IPS DF 4.7 (cell line): Measurements from ENCODE around the gene PDGFRB.

Experiments
- DNase-seq: peaks from one replicate; pipeline ENCODE4 v3.0.0-alpha.2; 2013; ENCODE audit warnings: low spot score; ENCODE audit errors: extremely low read depth

The PDGFRB gene

GRCh38 chr5:150146235-150146634 lies 9.4 kb downstream of the PDGFRB start:
- no peak for DNase-seq

DNA sequence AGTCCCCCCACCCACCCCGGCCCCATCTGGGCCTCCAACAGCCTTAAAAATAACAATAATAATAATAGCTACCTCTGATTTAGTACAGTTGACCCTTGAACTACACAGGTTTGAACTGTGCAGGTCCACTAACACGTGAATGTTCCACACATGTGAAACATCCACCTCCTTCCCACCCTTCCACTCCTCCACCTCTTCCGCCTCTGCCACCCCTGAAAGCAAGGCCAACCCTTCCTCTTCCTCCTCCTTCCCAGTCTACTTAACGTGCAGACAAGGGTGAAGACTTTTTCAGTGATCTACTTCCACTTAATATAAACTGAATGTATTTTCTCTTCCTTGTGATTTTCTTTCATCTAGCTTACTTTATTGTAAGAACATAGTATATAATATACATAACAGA lies 10.8 kb downstream of the PDGFRB start:
- DNase-seq, result no peak

GRCh38 chr5:150144246-150144801 lies 11.3 kb downstream of the PDGFRB start:
- DNase-seq, result no peak

GRCh38 chr5:150143350-150144245 lies 12.0 kb downstream of the PDGFRB start:
- no peak for DNase-seq

DNA sequence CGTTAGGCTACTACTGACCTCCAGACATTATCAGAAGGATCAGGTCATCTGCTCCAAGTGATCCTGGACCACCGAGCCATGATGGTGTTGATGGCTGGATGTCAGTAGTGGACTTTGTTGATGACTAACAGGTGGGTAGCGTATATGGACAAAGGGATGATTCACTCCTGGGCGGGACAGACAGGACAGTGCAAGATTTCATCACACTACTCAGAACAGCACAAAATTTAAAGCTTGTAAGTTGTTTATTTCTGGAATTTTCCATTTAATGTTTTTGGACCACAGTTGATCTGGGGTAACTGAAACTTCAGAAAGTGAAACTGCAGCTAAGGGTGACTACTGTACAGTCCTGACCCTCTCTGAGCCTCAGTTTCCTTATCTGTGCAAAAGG lies 12.7 kb downstream of the PDGFRB start:
- no peak for DNase-seq

- DNase-seq, result no peak
These were observed 13.3 kb downstream of the PDGFRB start for GRCh38 chr5:150142185-150142958.

DNA sequence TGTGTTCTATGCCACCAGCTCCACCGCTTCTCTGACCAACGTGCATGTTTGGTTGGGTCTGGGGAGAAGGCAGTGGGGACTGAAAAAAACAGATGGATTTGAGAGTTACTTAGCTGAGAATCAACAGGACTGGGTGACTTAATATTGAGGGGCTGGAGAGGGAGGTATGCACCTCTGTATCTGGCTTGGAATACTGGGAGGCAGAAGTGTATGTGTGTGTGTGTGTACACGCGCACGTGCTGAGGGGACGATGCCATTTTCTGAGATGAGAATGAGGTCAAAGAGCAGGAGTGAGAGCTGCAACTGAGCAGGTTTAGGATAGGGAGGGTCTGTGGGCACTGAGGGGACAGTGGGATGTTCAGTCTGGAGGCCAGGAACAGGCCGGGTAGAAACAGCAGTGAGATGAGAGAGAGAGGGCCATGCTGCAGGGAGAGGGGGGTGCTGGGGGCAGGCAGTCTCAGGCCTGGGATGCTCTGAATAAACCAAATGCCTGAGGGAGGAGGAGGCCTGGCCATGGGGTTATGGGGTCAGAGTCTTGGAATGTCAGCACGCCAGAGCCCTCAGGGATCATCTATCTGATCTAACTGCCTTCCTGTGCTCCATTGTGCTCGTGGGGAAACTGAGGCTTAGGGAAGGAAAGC lies 14.0 kb downstream of the PDGFRB start:
- no peak for DNase-seq

- DNase-seq, result no peak
These were observed 14.8 kb downstream of the PDGFRB start for GRCh38 chr5:150140830-150141229.

GRCh38 chr5:150139334-150139733 lies 16.3 kb downstream of the PDGFRB start:
- DNase-seq, result no peak

- DNase-seq, result no peak
These were observed 16.9 kb downstream of the PDGFRB start for GRCh38 chr5:150138551-150139265.

DNA sequence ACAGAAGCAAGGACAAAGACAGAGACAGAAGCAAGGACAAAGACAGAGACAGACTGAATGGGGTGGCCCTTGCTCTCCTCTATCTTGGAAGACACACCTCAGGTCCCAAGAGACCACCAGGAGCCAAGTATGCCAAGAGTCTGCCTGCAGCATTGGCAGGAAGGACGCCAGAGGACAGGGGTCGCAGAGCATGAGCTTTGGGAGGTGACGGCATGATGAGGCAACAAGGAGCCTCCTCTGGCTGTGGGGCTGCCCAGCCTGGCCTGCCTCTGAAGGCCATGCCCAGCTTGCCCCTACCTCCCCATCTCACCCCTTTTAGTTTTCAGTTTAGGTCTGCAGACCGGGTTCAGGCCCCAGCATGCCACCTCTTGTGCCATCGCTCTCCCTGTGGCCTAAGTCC lies 17.6 kb downstream of the PDGFRB start:
- no peak for DNase-seq

DNA sequence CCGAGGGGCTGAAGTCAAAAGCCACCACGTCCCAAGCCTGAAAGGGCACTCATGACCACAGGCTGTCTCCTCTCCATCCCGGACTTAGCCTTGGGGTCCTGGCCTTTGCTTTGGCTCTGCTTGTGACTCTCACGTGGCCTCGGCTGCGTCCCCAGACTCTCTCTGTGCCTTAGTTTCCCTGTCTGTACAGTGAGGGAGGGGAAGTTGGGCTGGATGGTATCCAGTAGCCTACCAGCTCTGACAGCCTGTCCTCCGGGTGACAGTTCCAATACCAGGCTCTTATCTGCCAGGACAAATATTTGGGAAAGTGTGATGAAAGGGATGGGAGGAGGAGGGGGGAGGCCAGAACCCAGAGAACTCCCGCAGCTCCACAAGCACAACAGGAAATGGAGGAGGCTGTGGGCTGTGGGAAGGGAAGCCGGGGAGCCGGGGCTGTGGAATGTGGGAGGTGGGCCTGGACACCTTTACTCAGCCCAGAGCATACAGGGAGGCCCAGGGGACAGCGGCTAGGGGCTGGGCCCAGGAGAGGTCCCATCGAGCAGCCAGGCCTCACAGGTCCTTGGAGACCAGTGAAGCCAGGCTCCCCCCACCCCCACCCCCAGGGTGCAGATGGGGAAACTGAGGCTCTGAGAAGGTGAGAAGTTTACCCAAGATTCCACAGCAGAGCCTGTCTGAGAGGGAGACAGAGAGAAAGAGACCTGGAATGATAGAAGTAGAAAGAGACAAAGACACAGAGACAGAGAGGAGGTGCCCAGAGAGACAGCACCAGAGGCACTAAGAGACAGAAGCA lies 18.3 kb downstream of the PDGFRB start:
- DNase-seq, result no peak

- no peak for DNase-seq
These were observed 19.1 kb downstream of the PDGFRB start for GRCh38 chr5:150136305-150137167.

- no peak for DNase-seq
These were observed 19.9 kb downstream of the PDGFRB start for GRCh38 chr5:150135557-150136304.

DNA sequence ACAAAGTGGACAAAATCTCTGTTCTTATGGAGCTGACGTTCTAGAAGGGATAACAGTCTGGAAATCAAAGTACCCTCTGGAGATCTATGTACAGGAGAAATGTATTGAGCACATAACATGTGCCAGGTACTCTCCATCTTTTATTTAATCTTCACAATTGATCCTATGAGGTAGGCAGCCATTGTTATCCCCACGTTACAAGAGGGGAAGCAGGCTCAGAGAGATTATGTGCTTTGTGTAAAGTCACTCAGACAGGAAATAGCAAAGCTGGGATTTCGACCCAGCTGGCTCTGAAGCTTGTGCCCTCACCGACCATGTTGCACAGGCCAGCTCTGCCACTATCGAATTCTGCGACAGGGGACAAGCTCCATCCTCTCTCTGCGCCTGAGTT lies 21.5 kb downstream of the PDGFRB start:
- no peak for DNase-seq

DNA sequence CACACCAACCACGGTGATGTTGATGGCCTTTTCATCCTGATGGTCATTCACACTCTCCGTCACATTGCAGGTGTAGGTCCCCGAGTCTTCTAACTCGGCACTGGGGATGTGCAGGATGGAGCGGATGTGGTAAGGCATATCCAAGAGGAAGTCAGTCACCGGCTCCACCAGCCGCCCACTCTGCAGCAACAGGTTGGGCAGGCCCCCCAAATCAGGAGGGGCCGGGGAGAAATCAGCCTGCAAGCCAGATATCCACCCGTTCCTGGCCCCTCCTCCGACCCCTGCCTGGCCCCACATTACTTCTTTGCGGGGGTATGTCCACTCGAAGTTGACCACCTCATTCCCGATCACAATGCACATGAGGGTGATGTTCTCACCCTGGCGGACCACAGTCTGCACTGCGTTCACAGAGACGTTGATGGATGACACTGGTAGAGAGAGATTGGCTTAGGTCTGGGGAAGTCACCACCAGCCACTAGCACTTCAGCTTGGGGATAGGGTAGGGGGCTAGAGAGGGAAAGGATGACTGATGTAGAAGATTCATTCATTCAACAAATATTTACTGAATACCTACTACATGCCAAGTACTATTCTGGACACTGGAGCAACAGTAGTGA lies 22.0 kb downstream of the PDGFRB start:
- no peak for DNase-seq

DNA sequence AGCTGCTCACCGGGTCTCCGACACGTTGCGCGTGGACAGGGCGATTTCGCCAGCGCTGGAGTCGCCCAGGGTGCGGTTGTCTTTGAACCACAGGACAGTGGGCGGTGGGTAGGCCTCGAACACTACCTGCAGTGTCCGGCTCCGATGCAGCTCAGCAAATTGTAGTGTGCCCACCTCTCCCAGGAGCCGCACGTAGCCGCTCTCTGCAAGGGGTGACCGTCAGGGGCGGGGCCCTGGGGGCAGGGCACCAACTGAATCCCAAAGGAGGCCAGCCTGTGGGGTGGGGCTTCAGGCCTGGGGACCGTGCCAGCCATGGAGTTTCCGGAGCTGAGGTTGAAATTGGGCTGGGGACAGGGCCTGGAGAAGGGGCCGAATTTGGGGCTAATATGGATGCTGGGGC lies 22.9 kb downstream of the PDGFRB start:
- DNase-seq, result no peak

- DNase-seq, result no peak
These were observed 23.5 kb downstream of the PDGFRB start for GRCh38 chr5:150131978-150132694.
